Measurements from ENCODE around the gene PHACTR3. TPM values are rescaled to one million over a fixed set of nuclear protein-coding genes. Genes with fewer than 3 reads are reported as not detected.

The PHACTR3 gene
- total RNA-seq, 1 donor: under 0.01 TPM

DNA sequence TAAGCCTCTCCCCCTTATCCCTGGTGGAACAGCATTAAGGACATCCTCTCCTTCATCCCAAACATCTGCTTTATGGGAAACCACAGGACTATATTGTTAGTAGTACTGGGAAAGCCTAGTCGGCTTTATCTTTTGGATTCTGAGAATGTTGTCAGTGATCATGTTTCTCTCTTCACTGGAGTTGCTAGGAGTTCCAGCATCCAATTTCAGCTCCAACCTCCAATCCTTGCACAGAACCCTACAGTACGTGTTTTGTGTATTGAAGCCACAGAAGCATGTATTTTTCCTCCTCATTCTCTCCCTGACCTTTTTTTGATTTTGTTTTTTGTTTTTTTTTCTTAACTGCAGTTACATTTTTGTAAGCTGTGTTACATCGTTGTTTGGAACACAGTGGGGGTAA lies 84.0 kb downstream of the PHACTR3 start:
- no peak for DNase-seq (ENCODE audit: low read depth in 2 of 3, low spot score in 2 of 3)

DNA sequence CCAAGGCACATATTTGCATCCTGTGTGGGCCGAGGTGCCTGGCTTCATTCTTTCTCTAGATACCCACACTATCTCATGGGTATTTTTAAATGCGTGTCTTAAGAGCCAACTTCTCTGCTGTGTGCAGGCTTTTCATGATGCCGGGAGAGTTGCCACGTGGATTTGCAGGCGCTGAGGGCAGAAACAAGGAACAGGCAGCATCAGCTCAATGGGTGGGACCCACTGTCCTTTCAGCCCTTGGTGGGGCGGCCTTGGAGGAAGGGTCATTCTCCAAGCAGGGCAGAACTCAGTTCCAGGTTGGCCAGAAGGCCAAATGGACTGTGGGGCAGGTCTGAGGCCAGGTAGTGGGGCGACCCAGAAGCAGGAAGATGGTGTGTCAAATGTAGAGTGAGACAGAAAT lies 84.7 kb downstream of the PHACTR3 start:
- DNase-seq (ENCODE audit: low read depth in 2 of 3, low spot score in 2 of 3): no peak

DNA sequence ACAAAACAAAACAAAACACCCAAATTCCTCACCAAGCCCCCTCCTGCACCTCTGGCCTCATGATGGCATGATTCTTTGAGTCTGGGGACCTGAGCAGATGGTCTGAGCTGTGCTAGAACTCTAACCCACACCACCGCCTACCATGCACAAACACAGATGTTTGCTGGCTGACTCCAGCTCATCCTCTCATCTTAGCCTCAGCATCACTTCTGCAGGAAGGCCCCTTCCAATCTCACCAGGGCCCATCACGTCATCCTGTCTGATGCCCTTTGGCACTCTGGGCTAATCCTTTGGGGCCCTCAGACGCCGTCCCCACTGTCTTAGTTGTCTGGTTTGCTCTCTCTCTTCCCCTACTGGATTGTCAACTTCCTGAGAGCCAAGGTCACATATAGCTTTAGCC lies 85.8 kb downstream of the PHACTR3 start:
- DNase-seq (ENCODE audit: low read depth in 2 of 3, low spot score in 2 of 3): no peak

DNA sequence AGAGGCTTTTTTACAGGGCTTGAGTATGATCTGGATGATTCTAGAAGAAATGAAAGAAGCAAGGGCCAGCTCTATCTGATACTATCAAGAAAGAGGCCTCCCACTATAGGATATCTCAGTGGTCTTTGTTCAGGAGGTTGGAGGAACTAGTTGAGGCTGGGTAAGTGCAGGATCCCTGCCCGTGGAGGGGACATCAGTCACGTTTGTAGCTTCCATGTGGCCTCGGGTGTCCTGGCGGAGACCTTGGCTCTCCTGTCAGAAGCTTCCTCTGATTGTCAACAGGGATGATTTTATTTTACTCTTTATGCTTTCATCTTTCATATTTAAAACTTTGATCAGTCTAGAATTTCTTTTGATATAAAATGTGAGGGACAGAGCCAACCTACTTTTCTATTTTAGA lies 86.6 kb downstream of the PHACTR3 start:
- no peak for DNase-seq (ENCODE audit: low read depth in 2 of 3, low spot score in 2 of 3)

DNA sequence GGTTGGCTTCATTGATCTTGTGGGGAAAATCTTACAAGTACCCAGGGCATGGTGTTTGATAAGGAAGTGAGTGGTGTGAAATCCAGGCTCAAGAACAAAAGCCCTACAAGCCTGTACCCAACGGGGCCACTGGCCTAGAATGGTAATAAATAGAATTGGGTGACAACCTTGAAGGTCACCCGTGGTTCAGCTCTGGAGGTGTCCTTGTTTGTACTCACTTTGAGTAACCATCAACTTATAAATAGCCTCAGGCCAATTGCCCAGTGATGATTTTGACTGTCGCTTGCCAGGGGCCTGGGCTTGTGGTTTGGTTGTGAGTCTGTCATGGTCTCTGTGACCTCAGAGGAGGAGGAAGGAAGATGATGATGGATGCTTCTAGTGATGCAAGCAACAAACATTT lies 87.8 kb downstream of the PHACTR3 start:
- no peak for DNase-seq (ENCODE audit: low read depth in 2 of 3, low spot score in 2 of 3)

DNA sequence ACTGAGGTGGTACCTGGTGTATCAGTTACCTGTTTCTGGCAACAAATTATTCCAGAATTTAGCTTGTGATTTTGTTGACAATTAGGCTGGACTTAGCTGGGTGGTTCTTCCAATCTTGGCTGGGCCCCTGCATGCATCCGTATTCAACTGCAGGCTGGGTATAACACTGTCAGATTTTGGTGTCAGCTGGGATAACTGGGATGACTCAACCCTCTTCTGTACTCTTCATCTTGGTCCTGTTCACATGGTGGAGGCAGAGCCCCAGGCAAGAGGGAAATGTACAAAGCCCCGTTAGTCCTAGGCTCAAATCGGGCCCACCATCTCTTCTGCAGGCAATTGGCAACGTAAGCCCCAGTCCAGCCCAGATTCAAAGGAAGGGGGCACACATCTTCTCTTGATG lies 89.2 kb downstream of the PHACTR3 start:
- no peak for DNase-seq (ENCODE audit: low read depth in 2 of 3, low spot score in 2 of 3)

DNA sequence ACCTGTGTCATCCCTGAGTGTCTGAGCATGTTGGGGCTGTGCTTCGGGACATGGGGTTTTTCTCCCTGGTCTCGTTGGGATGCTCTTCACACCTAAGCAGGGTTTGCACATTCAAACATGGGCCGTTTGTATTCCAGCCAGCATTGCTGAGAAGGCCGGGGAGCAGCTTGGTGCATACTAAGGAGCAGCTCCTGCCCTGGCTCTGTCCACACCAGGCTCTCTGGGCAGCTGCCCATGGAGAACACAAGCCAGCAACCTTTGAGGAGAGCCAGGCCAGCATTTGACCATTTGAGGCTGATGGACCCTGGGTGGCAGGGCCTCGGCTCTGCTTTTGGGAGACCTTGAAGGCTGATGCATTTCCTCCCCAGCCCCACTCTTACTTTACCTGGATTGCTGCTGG lies 92.1 kb downstream of the PHACTR3 start:
- DNase-seq (ENCODE audit: low read depth in 2 of 3, low spot score in 2 of 3): no peak

DNA sequence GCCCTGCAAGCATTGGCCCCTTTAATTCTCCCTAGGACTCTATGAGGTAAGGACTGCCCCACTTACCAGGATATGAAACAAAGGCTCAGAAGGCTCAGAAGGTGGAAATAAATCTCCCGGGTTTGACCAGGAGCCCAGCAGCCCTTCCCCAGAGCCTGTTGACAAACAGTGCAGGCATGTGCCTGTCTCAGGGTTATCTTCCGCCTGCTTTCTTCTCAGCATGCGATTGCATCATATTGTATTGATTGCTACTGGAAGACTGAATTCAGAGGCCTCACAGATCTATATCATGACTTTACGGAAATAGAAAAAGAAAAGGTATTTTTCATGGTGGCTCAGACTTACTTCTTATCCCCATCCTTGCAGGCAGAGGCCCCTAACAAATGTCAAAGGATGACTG lies 92.7 kb downstream of the PHACTR3 start:
- DNase-seq (ENCODE audit: low read depth in 2 of 3, low spot score in 2 of 3): no peak

DNA sequence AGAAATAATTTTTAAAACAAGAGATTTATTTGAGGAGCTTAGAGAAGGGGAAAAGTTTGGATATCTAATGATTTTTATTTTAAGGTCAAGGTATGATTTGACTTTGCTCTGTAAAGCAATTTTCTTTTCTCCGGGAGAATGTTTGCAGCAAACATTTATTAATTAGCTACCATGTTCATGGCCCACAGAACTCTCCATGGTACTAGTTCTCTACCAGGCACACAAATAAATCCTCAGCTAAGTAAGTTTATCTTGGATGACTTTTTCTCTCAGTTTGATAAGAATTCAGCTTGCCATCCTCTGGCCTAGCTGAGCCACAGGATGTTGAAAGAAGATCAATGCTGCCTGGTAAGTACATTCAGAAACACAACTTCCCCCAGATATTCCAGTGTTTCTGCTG lies 94.3 kb downstream of the PHACTR3 start:
- no peak for DNase-seq (ENCODE audit: low read depth in 2 of 3, low spot score in 2 of 3)

DNA sequence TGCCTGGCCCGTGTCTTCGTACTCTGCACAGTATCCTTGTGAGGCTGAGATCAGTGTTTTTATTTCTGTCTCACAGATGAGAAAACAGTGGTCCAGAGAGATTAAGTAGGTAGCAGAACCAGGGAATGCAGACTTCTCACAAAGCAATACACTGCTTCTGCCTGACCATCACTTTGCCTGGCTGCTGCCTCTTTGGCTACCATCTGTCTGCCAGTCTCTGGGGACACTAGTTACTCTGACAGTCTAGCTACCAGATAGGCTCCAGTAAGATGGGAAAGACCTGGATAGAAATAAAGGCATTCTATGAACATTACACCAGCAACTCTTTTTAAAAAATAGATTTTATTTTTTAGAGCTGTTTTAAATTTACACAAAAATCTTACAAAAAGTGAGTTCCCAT lies 96.9 kb downstream of the PHACTR3 start:
- no peak for DNase-seq (ENCODE audit: low read depth in 2 of 3, low spot score in 2 of 3)

DNA sequence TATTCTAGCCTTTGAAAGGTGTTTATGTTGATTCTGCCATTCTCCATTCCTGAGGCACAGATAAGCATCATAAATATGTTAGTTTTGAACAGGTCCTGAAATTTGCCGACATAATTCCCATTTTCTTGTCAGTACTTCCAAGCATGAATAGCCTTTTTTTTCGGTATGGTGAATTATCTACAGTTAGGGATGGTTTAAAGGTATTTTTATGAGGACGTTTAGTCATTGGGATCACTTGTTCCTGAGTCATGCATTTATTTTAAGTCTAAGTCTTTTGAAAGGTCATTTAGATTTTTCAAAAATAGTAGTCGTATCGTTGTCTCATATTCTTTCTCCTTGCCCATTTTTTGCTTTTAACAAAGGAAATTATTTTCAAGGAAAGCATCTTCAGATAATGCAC lies 98.7 kb downstream of the PHACTR3 start:
- no peak for DNase-seq (ENCODE audit: low read depth in 2 of 3, low spot score in 2 of 3)

DNA sequence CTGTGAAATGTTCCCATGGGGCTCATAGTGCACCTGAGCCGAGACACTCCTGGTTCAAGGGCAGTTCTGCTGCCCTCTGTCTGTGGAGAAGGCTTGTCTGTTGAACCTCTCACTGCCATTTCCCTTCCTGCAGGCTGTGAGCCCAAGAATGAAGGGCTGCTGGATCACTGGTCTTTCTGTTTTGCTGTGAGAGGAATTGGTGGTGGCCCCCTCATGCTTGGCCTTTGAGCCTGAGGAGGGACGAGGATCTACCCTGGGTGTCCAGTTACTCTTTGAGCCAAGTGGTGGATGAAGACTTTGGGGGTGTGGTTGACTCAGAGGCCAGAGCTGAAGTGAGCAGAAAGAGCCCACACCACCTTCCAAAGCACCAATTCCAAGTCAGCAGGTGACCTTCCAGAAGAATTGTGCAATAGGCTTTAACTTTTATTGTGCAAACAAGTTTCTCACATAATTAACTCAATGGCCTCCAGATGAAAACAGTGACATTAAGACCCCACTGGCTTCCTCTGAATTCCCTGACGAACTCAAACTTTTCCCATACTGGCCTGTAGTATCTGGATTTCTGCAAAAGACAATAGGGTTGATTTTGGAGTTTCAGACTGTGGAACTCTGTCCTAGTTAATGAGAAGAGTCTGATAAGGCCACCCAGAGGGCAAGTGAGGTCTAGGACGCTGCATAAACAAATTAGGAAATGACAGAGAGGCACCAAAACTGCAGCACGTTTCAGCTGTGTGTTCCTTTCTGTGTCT lies 101.5 kb downstream of the PHACTR3 start:
- no peak for DNase-seq (ENCODE audit: low read depth in 2 of 3, low spot score in 2 of 3)

DNA sequence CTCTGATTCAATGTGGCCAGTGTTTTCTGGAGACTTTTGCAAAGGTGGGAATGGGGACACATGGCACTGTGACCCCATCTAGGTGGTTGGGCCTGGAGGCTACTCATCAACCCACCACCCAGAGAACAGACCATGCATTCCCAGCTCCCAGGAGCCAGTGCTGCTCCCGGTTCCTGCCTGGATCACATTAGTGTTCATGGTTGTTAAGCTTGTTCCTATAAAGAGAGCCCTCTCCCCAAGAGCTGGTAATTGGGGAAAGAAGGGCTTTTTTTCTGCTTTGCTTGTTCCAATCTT lies 102.0 kb downstream of the PHACTR3 start:
- no peak for DNase-seq (ENCODE audit: low read depth in 2 of 3, low spot score in 2 of 3)

DNA sequence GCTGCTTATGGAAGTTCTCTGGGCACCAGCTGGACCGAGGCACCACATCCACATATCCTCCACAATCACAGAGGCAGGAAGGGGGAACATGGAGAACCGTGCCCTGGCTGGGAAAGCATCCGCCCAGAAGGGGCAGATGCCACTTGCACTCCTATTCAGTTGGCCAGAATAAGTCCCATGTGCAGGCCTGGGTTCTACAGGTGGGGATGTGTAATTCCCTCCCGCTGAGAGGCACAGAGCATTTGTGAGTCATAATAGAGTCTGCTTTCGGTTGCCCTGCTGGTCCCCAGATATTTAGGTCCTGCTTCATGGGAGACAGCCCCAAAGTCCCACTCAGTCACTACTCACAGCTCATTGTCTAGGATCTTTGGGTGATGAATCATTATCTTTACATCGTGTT lies 104.0 kb downstream of the PHACTR3 start:
- no peak for DNase-seq (ENCODE audit: low read depth in 2 of 3, low spot score in 2 of 3)

DNA sequence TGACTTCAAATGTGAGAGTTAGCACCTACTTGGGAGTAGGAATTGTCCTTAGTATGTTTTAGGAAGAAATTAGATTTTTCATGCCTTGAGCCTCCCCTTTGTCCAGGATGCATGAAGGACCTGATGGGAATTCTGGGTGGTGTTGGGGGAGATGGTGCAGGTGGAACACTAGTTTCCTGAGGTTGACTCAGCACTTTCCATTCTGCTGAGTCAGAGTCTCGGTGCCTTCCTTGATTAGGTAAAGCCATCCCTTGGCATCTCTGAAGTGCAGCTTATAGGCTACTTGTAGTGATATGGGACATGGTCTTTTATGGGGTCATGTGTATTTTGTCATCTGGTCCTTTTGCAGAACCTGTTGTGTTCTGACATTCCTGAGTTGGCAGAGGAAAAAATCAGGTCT lies 105.3 kb downstream of the PHACTR3 start:
- DNase-seq (ENCODE audit: low read depth in 2 of 3, low spot score in 2 of 3): no peak

DNA sequence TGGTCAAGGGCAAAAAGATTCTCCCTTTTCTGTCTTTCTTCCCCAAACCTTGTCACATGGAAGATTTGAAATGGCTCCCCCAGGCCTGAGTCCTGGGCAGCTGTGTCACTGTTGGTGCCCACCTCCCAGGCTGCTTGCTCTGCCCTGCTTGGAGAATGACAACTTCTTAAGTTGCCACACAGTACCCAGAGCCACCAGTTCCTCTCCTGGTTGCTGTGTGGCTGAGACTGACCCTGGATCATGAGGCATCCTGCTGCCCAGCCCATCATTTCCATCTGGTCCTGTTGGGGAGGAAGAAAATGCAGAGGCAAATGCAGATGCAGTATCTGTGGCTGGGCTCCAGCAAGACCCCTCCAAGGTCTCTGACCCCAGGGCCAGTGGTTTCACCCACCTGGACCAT lies 113.7 kb downstream of the PHACTR3 start:
- DNase-seq (ENCODE audit: low read depth in 2 of 3, low spot score in 2 of 3): no peak

DNA sequence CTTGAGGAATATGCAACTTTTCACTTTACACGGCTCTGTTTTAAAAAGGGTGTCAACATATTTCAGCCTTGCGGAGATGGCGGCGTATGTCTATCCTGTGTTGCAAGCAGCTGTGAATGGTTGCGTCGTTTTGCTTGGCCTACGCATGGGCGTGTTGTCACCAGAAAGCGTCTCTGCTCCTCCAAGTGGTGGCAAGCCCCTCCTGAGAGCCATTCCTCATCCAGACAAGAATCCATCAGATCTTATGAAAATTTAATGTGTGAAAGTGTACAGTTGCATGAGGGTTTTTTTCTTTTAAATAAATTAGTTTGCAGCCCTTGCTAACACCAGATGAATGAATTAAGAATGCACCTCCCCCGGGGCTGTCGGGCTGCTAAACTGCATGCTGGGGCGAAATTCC lies 114.4 kb downstream of the PHACTR3 start:
- no peak for DNase-seq (ENCODE audit: low read depth in 2 of 3, low spot score in 2 of 3)

DNA sequence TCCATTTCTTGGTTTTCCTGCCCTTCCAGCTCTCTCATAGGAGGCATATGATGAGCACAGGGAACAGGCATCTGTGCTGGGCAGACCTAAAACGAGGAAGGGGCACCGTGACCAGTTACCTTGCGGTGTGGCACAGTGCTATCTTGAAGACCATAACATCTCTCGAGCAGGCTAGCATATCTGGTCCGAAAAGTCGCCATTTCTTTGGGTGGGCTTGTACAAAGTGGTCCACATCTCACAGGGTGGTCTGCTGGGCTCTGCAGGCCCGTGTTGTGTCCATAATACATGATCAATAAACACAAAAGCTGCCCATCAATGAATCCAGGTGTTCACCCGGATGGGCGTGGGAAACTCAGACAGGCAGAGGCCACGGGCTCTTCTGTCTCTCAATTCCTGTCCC lies 115.7 kb downstream of the PHACTR3 start:
- no peak for DNase-seq (ENCODE audit: low read depth in 2 of 3, low spot score in 2 of 3)

DNA sequence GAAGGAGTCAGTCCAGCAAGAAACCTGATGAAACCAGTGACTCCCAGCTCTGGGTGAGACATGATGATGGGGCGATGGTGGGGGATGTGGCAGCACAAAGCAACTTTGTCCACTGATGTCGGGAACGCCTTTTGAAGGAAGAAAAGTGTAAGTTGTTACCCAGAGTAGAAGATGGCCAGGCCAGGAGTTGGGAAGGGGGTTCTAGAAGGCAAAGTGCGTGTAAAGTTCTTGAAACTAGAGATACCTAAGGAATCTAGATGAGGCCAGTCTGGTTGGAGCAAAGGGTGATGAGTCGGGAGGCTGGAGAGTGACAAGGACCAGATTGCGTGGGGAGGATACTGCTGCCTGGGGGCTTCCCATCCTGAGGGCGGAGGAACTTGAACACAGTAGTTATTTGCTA lies 117.0 kb downstream of the PHACTR3 start:
- no peak for DNase-seq (ENCODE audit: low read depth in 2 of 3, low spot score in 2 of 3)

DNA sequence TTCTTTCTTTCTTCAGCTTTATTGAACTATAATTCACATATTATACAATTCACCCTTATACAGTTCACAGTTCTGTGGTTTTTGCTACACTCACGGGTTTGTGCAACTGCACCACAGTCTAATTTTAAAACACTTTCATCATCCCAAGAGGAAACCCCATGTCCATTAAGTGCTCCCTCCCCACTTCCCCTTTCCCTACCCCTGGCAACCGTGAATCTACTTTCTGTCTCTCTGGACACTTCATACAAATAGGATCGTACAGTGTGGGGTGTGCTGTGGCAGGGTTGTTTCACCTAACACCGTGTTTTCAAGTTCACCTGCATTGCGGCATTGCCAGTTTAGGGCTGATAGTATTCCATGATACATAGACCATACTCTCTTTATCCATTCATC lies 118.8 kb downstream of the PHACTR3 start:
- DNase-seq (ENCODE audit: low read depth in 2 of 3, low spot score in 2 of 3): peak in 2 of 3 donors; percentile 1 to 40

DNA sequence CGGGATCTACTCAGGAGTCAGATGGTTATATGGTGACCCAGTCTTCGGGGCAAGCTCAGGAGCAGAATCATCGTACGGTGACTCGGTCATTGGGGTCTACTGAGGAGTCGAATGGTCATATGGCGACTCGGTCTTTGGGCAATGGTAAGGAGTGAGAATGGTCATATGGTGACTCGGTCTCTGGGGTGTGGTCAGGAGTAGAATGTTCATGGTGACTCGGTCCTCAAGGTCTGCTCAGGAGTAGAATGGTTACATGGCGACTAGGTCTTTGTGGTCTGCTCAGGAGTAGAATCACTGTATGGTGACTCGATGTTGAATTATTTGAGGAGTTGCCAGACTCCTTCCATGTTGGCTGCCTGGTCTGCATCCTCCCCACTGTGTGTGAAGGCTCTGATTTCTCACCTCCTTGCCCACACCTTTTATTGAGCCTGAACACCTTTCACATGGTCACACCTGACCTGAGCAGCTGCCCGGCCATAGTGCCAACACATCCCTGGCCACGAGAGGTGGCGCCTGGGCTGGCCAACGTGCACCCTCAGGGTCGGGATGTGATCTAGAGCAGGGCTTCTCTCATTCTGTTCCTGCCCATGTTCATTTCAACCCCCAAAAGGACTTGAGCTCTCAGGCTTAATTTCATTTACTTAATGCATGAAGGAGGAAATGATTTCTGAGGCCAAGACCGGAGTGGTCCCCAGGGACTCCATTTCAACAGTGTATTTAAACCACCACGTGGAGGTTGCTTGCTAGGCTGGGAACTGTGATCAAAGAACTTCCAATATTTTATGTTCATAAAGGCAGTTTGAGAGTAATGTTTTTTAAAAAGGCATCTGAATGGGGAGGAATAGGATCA lies 119.5 kb downstream of the PHACTR3 start:
- DNase-seq (ENCODE audit: low read depth in 2 of 3, low spot score in 2 of 3): no peak
